Measurements from ENCODE around the gene GEMIN7. TPM values are rescaled to one million over a fixed set of nuclear protein-coding genes. Genes with fewer than 3 reads are reported as not detected.

GEMIN7 gene
- total RNA-seq, 1 donor from 2014 or later: 35.6 TPM

DNA sequence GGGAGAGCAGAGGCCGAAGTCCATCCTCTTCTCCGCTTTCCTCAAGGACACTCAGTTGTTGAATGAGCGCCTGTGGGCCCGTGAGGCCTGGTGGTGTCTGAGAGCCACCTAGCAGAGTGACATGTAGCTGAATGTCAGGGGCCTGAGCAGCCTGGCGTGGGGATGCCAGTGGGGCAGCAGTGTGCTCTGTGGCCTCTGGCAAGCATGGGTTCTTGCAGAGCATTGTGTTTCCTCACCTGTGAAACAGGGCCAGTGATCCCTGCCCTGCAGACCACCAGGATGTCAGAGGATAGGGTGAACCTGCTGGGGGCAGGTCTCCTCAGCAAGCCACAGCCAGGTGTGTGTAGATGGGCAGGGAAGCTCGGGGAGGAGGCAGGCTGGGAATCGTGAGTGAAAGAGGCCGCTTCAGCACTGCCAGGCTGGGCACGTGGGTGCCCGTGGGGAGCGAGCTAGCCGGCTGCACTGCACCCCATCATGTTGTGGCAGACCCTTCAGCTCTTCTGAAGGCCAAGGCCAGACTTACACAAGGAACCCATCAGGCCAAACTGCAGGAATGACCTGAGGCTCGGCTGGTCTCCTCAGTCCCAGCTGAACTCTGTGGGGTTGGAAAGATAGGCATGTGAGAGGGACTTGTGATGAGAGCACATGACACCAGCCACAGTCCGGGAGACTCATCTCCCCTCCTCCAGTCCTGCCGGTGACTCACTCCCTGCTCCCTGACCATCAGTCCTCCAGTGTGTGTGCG lies 18.9 kb downstream of the GEMIN7 start:
- H3K4me3 Mint-ChIP-seq: peak overlapping the region; percentile 75
- DNase-seq (ENCODE audit: extremely low spot score, unreplicated experiment): no peak
- H3K9me3 Mint-ChIP-seq: no peaks in the 10 kb centered on the region
- no peak for TF ChIP-seq CTCF (conservative IDR thresholded peaks at IDR 0.05)
- peak overlapping the region; percentile 89 for H3K27ac Mint-ChIP-seq
- peaks cover 72% of the 10 kb centered on the region for H3K4me1 Mint-ChIP-seq (ENCODE audit: unreplicated experiment)
- no peaks in the 10 kb centered on the region for H3K27me3 Mint-ChIP-seq
- H3K36me3 Mint-ChIP-seq: no peaks in the 10 kb centered on the region

- Mint-ChIP-seq H3K27ac (peak overlapping the region; percentile 89), H3K9me3 (no peaks in the 10 kb centered on the region), H3K36me3 (no peaks in the 10 kb centered on the region), H3K27me3 (no peaks in the 10 kb centered on the region), H3K4me1 (ENCODE audit: unreplicated experiment) (peaks cover 72% of the 10 kb centered on the region), H3K4me3 (peak overlapping the region; percentile 52)
- DNase-seq (ENCODE audit: extremely low spot score, unreplicated experiment): no peak
- no peak for TF ChIP-seq CTCF (conservative IDR thresholded peaks at IDR 0.05)
Observed at GRCh38 chr19:45098521-45099466, 19.7 kb downstream of the GEMIN7 start.

DNA sequence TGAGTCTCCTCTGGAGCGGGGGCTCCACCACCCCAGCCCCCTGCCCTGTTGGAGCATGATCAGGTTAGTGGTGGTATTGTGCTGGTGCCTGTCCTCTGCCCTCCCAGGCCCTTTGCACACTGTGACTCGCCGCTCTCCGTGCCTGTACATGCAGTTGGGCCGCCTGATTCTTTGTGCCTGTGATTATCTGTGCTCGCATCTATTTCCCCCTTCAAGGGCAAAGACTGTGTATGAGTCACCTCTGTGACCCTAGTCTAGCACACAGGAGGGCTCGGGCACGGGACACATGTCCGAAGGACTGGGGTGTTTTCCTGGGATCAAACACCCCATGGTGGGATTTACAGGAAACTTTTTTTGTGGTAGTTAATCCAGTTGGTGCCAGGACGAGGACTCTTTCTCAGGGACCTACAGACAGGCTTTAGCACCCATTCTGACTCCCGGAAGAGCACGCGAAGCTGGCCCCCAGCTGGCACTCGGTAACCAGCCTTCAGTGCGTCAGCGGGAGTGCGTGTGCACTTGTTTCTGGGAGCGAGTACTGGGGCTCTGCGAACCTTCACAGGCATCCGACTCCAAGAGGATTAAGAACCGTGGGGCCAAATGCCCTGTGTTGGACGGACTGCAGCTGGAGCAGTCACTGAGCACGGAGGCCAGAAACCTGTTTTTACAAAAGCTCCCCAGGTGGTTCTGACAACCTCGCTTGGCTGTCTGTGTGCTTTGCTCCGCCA lies 20.6 kb downstream of the GEMIN7 start:
- H3K9me3 Mint-ChIP-seq: no peaks in the 10 kb centered on the region
- H3K27me3 Mint-ChIP-seq: no peaks in the 10 kb centered on the region
- no peak for DNase-seq (ENCODE audit: extremely low spot score, unreplicated experiment)
- H3K4me3 Mint-ChIP-seq: peak overlapping the region; percentile 45
- H3K4me1 Mint-ChIP-seq (ENCODE audit: unreplicated experiment): peaks cover 72% of the 10 kb centered on the region
- H3K36me3 Mint-ChIP-seq: no peaks in the 10 kb centered on the region
- TF ChIP-seq CTCF (conservative IDR thresholded peaks at IDR 0.05): no peak
- peak overlapping the region; percentile 89 for H3K27ac Mint-ChIP-seq

DNA sequence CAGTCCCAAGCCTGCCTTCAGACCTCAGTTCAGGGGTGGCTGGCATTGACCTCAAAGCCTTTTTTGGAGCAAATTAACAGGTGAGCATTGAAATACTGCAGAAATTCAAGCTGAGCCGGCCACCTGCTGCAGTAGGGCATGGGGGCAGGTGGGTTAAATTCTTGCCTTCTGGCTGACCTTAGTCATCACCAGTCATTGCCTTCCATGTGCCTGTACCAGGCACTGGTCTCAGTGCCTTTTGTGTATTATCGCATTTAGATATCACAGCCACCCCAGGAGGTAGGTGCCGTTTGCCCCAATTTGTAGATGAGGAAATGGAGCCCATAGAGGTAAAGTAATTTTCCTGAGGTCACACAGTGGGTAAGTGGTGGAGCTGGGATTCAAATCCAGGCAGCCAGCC lies 21.1 kb downstream of the GEMIN7 start:
- no peaks in the 10 kb centered on the region for H3K9me3 Mint-ChIP-seq
- peak overlapping the region; percentile 89 for H3K27ac Mint-ChIP-seq
- H3K36me3 Mint-ChIP-seq: no peaks in the 10 kb centered on the region
- no peak for DNase-seq (ENCODE audit: extremely low spot score, unreplicated experiment)
- peaks cover 71% of the 10 kb centered on the region for H3K4me1 Mint-ChIP-seq (ENCODE audit: unreplicated experiment)
- no peak for TF ChIP-seq CTCF (conservative IDR thresholded peaks at IDR 0.05)
- no peaks in the 10 kb centered on the region for H3K27me3 Mint-ChIP-seq
- H3K4me3 Mint-ChIP-seq: peak overlapping the region; percentile 45

GRCh38 chr19:45100846-45101252 lies 21.8 kb downstream of the GEMIN7 start:
- Mint-ChIP-seq H3K36me3 (no peaks in the 10 kb centered on the region), H3K4me1 (ENCODE audit: unreplicated experiment) (peaks cover 75% of the 10 kb centered on the region), H3K27ac (peak overlapping the region; percentile 89), H3K27me3 (no peaks in the 10 kb centered on the region), H3K9me3 (no peaks in the 10 kb centered on the region), H3K4me3 (peak overlapping the region; percentile 45)
- TF ChIP-seq CTCF (conservative IDR thresholded peaks at IDR 0.05): no peak
- no peak for DNase-seq (ENCODE audit: extremely low spot score, unreplicated experiment)

Data from type B pancreatic cell (in vitro differentiated cells).